ENCODE data around the gene DOCK7. TPM values are rescaled to one million over a fixed set of nuclear protein-coding genes. Genes with fewer than 3 reads are reported as not detected.

Gene DOCK7
- total and polyA plus RNA-seq, 2 of the 13 experiments (the other 11 are each of a cell fraction or from before 2014, with no cell fraction given) = 45.7 to 67.2 TPM

GRCh38 chr1:62444701-62445100 lies 243.5 kb downstream of the DOCK7 start (continued):
- no peak for TF ChIP-seq ZNF142 (CRISPR knock-in tag; IDR thresholded peaks at IDR 0.05)
- no peak for TF ChIP-seq TBL1XR1 (IDR thresholded peaks at IDR 0.05; ENCODE audit: borderline replicate concordance, low read length, partially characterized antibody)
- TF ChIP-seq ZHX1 (CRISPR knock-in tag; IDR thresholded peaks at IDR 0.05; ENCODE audit: low read depth) = no peak
- no peak for TF ChIP-seq TFDP2 (CRISPR knock-in tag; IDR thresholded peaks at IDR 0.05)
- no peak for TF ChIP-seq ATF1 (CRISPR knock-in tag; IDR thresholded peaks at IDR 0.05)
- no peak for TF ChIP-seq REL (CRISPR knock-in tag; conservative IDR thresholded peaks at IDR 0.05)

Data from HepG2 (cell line).